ENCODE measurements around the gene HSF4.

HSF4 gene

GRCh38 chr16:67156143-67156844, 8.3 kb upstream of the HSF4 start:
- TF ChIP-seq, protein P1, sequence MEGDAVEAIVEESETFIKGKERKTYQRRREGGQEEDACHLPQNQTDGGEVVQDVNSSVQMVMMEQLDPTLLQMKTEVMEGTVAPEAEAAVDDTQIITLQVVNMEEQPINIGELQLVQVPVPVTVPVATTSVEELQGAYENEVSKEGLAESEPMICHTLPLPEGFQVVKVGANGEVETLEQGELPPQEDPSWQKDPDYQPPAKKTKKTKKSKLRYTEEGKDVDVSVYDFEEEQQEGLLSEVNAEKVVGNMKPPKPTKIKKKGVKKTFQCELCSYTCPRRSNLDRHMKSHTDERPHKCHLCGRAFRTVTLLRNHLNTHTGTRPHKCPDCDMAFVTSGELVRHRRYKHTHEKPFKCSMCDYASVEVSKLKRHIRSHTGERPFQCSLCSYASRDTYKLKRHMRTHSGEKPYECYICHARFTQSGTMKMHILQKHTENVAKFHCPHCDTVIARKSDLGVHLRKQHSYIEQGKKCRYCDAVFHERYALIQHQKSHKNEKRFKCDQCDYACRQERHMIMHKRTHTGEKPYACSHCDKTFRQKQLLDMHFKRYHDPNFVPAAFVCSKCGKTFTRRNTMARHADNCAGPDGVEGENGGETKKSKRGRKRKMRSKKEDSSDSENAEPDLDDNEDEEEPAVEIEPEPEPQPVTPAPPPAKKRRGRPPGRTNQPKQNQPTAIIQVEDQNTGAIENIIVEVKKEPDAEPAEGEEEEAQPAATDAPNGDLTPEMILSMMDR (IDR thresholded peaks at IDR 0.05; ENCODE audit: low read depth, low read length, missing control alignments) = no peak
- H3K4me3 ChIP-seq (ENCODE audit: low read depth, low read length) = no peak overlapping the region

DNA sequence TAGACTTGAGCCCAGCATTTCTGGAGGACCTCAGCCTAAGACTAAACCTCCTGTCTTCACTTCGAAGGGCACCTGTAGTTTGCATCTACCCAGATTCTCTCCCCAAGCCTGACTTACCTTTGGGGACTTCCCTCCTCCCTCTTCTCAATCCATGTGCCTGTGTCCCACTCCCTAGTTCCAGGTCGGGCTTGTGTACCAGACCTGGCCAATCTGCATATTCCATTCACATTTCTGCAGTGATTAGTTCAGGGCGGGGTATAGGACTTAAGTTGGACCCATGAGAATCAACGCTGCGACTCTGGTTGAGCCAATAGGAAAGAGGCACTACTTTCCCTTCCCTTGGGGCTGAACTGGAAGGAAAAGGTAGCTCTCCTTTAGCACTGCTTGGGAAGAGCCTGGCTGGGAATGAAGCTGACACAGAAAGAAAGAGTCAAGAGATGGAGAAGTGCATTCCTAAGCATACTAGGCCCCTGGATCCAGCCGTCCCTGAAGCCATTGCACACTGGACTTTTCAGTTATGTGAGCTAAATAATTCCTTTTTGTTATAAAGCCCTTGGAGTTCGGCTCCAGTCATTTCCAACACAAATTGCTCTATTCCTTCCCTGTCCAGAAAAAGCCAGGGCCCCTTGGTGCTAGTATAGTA, 7.3 kb upstream of the HSF4 start:
- DNase-seq (ENCODE audit: low read depth) = no peak
- TF ChIP-seq, protein P1 (IDR thresholded peaks at IDR 0.05; ENCODE audit: low read depth, low read length, missing control alignments) = no peak
- H3K4me3 ChIP-seq (ENCODE audit: low read depth, low read length) = no peak overlapping the region

More at GRCh38 chr16:67156143-67156844, 8.3 kb upstream of the HSF4 start:
- DNase-seq (ENCODE audit: low read depth) = no peak

- H3K4me3 ChIP-seq (ENCODE audit: low read depth, low read length) = peak overlapping the region; percentile 94; the same call in 1 of the 2 replicates
- DNase-seq (ENCODE audit: low read depth) = no peak
- TF ChIP-seq, protein P1 (IDR thresholded peaks at IDR 0.05; ENCODE audit: low read depth, low read length, missing control alignments) = no peak
Observed at GRCh38 chr16:67157892-67158635, 6.5 kb upstream of the HSF4 start.

GRCh38 chr16:67158637-67159600, 5.6 kb upstream of the HSF4 start:
- TF ChIP-seq, protein P1 (IDR thresholded peaks at IDR 0.05; ENCODE audit: low read depth, low read length, missing control alignments) = no peak
- H3K4me3 ChIP-seq (ENCODE audit: low read depth, low read length) = peak overlapping the region; percentile 94
- peak; percentile 78 for DNase-seq (ENCODE audit: low read depth)

- no peak overlapping the region; the same call in 1 of the 2 replicates for H3K4me3 ChIP-seq (ENCODE audit: low read depth, low read length)
- TF ChIP-seq, protein P1 (IDR thresholded peaks at IDR 0.05; ENCODE audit: low read depth, low read length, missing control alignments) = no peak
- no peak for DNase-seq (ENCODE audit: low read depth)
Observed at GRCh38 chr16:67161595-67162058, 2.9 kb upstream of the HSF4 start.

Measured in GM12864 (cell line).